GM18520 (cell line): ENCODE data around the gene PCSK6.
"Not testable (repeated sequence)": the region's sequence is repeated elsewhere in the genome, so short reads cannot be mapped to it uniquely, and the experiment has no call there.

Experiments
- ATAC-seq: cut with Tn5 transposase; IDR thresholded peaks from one replicate; pipeline ENCODE4 v1.9.1; 2021; ENCODE audit not compliant: unreplicated experiment

Gene PCSK6

DNA sequence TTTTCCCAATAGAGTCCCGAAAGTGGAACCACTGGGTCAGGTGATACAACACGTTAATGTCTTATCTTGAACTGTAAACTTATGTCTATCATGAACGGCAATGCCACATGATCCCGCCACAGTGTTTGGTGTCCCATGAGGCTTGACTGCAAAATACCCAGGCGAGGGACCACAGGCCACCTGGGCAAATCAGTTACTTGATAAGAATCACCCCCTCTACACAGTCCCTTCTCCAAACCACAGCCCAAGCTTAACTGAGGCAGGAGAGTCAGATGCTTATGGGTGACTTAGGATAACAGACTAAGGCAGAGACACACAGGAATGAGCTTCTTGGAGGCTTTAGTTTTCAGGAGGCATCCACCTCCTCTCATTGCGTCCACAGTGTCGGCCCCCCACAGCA is 151.5 kb downstream of the PCSK6 start:
- ATAC-seq: no peak

DNA sequence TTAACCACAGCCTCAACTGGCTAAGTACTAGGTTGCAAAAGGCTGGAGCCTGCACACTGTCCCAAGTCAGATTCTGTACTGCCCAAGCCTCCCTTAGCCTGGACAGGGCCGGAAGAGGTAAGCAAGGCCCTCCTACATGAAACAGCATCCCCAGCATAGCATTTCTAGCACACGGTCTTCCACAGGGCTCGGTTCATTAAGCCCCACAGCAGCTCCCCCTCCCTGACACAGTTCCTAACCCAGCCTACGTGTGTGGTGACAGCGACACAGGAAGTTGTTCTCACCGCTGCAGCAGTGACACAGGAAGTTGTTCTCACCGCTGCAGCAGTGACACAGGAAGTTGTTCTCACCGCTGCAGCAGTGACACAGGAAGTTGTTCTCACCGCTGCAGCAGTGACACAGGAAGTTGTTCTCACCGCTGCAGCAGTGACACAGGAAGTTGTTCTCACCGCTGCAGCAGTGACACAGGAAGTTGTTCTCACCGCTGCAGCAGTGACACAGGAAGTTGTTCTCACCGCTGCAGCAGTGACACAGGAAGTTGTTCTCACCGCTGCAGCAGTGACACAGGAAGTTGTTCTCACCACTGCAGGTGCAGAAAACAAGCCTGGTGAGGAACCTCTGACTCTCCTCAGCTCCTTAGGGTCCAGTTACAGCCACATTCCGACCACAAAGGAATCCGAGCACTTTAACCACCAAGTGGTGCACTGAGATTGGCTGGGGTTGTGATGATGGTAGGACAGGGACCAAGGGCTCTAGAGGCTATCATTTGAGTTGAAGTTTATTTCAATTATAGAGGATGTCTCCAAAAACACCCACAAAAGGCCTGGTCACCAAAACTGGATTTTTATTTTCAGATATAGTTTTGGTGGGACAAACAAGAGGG is 155.4 kb downstream of the PCSK6 start:
- not testable (repeated sequence) for ATAC-seq

DNA sequence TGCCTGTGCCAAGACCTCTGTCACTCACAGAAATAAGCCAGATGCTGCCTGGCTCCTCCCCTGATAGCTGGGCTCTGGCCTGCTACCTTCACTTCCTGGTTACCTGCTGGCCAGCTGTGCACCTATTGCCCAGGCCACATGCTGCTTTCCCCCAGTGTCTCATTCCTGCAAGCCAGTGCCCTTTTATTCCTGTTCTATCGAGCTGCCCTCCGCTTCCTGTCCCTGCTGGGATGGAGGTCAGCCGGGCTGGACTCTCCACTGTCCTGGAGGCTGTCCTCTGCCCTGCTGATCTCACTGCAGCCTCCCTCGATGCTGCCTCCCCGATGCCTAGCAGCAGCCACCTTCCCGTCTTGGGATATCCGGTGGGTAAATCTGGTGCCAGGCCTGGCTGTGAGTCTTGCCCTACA is 157.4 kb downstream of the PCSK6 start:
- ATAC-seq: no peak

DNA sequence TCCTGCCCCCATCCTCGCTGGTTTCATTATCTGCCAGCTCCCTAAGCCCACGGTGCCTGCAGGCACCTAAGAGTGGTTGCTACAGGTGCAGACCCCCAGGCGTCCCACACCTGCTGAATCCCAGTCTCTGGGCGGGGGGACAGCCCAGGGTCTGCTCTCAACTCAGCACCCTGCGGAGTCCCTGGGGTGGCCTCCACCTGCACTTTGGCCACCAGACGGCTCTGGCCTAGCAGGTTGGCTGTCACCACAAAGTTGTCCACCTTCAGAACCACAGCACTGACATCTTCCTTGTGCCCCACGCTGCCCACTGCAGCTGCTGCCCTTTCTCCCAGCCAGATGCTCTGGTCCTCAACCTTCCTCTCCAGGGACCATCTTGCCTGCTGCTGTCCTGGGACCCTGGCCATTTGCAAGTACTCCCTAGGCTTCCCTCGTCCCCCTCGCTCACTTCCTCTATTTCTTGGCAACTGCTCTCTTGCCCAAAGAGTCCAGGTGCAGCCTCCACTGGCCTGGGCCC is 159.6 kb downstream of the PCSK6 start:
- no peak for ATAC-seq

GRCh38 chr15:101329309-101329863 is 160.1 kb downstream of the PCSK6 start:
- no peak for ATAC-seq

DNA sequence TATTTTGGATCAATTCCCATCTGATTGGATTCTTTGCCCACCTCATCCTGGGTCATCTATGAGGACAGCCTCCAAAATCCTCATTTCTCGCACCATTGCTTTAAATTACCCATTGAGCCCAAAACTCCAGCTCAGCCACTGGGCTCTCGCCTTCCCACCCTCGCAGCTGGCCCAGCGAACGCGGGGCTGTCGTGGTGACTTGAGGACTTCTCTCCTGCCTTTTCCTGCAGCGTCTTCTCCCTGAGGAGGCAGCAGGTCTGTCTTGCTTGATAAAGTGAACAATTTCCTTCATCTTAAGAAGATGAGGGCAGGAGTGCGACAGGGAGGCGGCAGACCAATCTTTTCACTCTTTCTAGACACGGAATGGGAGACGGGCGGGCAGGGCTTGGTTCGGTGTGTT is 161.5 kb downstream of the PCSK6 start:
- no peak for ATAC-seq

DNA sequence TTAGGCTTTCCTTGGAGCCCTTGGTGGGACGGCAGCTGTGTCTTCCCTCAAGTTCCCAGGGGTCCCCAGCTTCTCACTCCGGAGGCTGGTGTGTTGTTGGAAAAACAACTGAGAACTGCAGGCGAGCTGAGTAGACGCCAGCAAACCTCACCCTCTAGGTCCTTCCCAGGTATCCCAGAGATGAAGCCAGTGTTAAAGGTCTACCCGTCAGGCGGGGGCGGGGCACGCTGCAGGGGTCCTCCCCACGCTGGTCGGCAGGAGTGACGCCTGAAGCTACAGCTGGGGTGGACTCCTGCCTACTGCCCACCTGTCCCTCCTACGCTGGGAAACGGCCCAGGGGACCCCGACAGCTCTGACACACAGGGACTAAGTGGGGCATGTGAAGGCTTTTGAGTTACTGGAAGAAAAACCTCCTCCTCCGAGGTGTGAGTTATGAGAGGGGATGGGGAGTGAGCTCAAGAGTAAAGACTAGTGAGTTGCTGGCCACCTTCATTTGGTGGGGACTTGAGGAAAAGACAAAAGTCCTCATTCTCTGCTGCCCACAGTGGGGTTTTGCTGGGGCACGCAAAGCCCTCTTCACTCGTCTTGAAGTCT is 162.3 kb downstream of the PCSK6 start:
- no peak for ATAC-seq

GRCh38 chr15:101326462-101327146 is 162.9 kb downstream of the PCSK6 start:
- ATAC-seq: no peak

- ATAC-seq: no peak
Measured at GRCh38 chr15:101326026-101326315, 163.5 kb downstream of the PCSK6 start.

DNA sequence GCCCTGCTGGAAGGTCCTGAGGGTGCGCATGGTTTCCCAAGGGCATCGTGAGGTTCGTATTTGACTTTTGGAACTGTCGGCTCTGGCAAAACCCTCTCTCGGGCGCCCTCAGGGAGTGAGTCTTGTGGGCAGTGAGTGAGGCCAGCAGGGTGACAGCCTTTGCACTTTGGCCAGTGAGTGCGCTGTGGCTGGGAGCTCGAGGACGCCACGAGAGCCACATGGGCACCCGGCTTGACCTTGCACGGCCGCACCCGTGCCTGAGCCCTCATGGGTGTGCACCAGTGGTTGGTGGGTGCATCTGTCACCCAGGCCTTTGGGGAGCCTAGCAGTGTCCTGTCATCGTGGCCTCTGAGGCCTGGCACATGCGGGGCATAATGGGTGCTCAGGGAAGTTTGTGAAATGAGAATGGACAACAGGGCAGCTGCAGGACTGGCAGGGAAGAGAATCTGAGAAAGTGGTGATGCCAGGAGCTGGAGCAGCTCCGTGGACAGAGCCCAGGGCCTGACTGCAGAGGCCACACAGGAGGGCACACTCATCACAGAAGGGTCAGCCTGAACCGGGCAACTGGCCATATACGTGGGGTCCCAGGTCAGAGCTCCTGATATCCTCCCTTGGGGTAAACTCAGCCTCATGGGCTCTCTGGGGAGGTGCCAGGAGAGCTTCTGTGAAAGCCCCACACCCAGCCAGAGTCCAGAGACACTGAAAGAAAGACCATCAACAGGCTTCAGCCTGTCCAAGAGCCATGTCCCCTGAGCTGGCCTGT is 164.1 kb downstream of the PCSK6 start:
- no peak for ATAC-seq

- ATAC-seq: no peak
Measured at GRCh38 chr15:101324524-101325177, 164.9 kb downstream of the PCSK6 start.

DNA sequence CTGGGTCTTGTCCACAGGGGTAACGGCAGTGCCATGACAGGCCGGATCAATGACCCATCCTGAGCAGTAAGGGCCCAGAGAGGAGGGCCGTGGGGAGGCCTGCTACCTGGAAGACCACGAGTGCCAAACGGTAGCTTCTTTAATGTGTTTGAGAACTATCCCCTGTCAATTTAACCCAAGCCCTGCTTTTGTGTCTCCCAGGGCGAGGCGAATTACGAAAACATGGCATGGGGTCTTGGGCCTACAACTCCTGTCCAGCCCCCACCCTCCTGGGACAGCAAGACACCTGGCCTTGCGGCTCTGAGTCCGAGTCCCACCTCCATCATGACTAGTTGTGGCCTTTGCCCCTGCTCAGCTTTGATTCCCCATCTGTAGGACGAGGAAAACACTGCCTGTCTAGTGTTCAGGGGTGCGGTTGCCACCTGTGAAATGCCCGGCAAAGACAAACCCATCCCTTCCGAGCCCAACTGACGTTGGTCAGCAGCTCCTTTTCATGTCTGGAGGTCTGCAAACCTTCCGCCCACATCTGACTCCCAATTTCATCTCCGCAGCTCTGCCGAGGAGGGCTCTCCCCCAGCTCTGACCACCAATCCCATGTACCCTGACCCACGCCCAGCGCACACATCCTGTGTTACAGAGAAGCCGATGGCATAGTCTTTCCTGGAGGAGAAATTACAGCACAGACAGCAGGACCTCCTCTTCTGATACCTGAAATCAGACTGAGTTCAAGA is 165.5 kb downstream of the PCSK6 start:
- no peak for ATAC-seq

- ATAC-seq: no peak
Measured at GRCh38 chr15:101322854-101323477, 166.5 kb downstream of the PCSK6 start.

GRCh38 chr15:101322016-101322695 is 167.4 kb downstream of the PCSK6 start:
- no peak for ATAC-seq

DNA sequence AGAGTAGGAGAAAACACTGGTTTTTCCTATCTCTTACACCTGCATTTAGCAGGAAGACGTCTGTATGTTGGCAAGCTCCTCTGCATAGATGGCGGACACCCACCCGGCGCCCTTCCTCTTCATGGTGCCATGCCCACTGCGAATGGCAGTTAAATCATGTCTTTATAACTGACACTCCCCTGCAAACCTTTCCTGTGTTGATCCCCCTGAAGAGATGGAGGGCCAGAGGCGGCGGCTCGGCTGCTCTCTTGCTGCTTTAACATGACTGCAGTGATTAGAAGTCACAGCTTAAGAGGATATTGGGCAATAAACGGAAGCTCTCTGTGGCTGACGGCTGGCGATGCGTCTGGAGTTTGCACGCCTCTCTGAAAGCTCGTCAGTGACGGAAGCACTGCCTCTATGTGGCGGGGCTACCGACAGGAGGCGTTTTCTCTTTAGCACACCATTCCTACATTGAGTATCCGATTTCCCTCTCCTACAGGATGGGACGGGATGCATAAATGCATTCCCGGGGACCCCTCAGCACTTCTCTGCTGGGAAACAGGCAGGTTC is 168.9 kb downstream of the PCSK6 start:
- ATAC-seq: no peak

- ATAC-seq: no peak
Measured at GRCh38 chr15:101318839-101319238, 170.7 kb downstream of the PCSK6 start.

GRCh38 chr15:101318147-101318819 is 171.2 kb downstream of the PCSK6 start:
- ATAC-seq: no peak

DNA sequence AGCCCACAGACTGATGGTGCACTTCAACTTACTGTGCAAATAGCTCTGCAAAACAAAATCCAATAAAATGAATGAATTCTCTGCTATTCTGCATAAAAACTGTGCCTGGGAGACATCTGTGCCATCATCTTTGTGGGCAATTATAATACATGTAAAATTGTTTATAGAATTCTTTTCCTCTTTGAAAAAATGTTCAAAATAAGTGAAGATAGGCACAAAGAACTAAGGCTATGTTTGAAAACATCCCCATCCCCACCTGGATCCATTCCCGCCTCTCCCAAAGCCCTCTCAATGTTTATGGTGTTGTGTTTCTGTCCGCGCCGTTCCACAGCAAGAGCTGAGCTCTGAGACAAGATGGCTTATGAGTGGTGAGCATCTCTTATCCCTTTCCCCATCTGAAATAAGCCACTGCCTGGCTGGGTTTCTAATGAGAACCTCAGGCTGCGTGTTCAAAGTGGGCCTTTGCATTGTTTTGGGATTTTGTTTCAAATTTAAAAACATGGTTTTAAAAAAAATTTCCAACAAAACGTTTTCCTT is 172.1 kb downstream of the PCSK6 start:
- no peak for ATAC-seq
